Measurements from ENCODE around the gene GPR18. TPM values are rescaled to one million over a fixed set of nuclear protein-coding genes. Genes with fewer than 3 reads are reported as not detected.

Gene GPR18
- total and polyA plus RNA-seq, 9 of the 15 experiments (the other 6 are each of a cell fraction or from before 2014, with no cell fraction given): 0.75 TPM; not detected in 8

- no peak for TF ChIP-seq GABPB2 (CRISPR knock-in tag; conservative IDR thresholded peaks at IDR 0.05)
- TF ChIP-seq, protein P1, sequence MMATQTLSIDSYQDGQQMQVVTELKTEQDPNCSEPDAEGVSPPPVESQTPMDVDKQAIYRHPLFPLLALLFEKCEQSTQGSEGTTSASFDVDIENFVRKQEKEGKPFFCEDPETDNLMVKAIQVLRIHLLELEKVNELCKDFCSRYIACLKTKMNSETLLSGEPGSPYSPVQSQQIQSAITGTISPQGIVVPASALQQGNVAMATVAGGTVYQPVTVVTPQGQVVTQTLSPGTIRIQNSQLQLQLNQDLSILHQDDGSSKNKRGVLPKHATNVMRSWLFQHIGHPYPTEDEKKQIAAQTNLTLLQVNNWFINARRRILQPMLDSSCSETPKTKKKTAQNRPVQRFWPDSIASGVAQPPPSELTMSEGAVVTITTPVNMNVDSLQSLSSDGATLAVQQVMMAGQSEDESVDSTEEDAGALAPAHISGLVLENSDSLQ (IDR thresholded peaks at IDR 0.05): peak; percentile 92
- no peak for TF ChIP-seq NEUROD1 (IDR thresholded peaks at IDR 0.05; ENCODE audit: borderline replicate concordance, low read depth, low read length, partially characterized antibody)
- TF ChIP-seq TBL1XR1 (IDR thresholded peaks at IDR 0.05; ENCODE audit: low read length in 2 of 2): no peak
- TF ChIP-seq ZNF121 (CRISPR knock-in tag; conservative IDR thresholded peaks at IDR 0.05): no peak
- TF ChIP-seq PTBP1 (IDR thresholded peaks at IDR 0.05; ENCODE audit: low read depth, low read length): no peak
- TF ChIP-seq RCOR1 (IDR thresholded peaks at IDR 0.05; ENCODE audit: borderline replicate concordance in 1 of 2, low read depth in 2 of 2, low read length in 2 of 2): 0 out of 4 replicates have a peak, but pooled peaks of 1 of the 2 experiments have one; percentile 1
- TF ChIP-seq FOSL1 (tag; conservative IDR thresholded peaks at IDR 0.05): peak; percentile 49; the same call in 1 of the 2 replicates
- 0 out of 2 replicates have a peak, but pooled peaks have one; percentile 29 for TF ChIP-seq CBX5 (IDR thresholded peaks at IDR 0.05; ENCODE audit: borderline replicate concordance, low read depth)
- peak; percentile 54 for TF ChIP-seq DPF2 (IDR thresholded peaks at IDR 0.05)
- 0 out of 4 replicates have a peak, but pooled peaks of 1 of the 2 experiments have one; percentile 8 for TF ChIP-seq HDAC1 (IDR thresholded peaks at IDR 0.05)
- TF ChIP-seq, protein P2, sequence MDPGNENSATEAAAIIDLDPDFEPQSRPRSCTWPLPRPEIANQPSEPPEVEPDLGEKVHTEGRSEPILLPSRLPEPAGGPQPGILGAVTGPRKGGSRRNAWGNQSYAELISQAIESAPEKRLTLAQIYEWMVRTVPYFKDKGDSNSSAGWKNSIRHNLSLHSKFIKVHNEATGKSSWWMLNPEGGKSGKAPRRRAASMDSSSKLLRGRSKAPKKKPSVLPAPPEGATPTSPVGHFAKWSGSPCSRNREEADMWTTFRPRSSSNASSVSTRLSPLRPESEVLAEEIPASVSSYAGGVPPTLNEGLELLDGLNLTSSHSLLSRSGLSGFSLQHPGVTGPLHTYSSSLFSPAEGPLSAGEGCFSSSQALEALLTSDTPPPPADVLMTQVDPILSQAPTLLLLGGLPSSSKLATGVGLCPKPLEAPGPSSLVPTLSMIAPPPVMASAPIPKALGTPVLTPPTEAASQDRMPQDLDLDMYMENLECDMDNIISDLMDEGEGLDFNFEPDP (CRISPR knock-in tag; IDR thresholded peaks at IDR 0.05): no peak
- peak; percentile 50 for TF ChIP-seq MEIS2 (IDR thresholded peaks at IDR 0.05; ENCODE audit: partially characterized antibody)
- TF ChIP-seq, protein P3, sequence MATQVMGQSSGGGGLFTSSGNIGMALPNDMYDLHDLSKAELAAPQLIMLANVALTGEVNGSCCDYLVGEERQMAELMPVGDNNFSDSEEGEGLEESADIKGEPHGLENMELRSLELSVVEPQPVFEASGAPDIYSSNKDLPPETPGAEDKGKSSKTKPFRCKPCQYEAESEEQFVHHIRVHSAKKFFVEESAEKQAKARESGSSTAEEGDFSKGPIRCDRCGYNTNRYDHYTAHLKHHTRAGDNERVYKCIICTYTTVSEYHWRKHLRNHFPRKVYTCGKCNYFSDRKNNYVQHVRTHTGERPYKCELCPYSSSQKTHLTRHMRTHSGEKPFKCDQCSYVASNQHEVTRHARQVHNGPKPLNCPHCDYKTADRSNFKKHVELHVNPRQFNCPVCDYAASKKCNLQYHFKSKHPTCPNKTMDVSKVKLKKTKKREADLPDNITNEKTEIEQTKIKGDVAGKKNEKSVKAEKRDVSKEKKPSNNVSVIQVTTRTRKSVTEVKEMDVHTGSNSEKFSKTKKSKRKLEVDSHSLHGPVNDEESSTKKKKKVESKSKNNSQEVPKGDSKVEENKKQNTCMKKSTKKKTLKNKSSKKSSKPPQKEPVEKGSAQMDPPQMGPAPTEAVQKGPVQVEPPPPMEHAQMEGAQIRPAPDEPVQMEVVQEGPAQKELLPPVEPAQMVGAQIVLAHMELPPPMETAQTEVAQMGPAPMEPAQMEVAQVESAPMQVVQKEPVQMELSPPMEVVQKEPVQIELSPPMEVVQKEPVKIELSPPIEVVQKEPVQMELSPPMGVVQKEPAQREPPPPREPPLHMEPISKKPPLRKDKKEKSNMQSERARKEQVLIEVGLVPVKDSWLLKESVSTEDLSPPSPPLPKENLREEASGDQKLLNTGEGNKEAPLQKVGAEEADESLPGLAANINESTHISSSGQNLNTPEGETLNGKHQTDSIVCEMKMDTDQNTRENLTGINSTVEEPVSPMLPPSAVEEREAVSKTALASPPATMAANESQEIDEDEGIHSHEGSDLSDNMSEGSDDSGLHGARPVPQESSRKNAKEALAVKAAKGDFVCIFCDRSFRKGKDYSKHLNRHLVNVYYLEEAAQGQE (IDR thresholded peaks at IDR 0.05; ENCODE audit: borderline replicate concordance): peak; percentile 63
- TF ChIP-seq, protein P3 (CRISPR knock-in tag; IDR thresholded peaks at IDR 0.05; ENCODE audit: low read depth): no peak
- no peak for TF ChIP-seq FOXM1 (IDR thresholded peaks at IDR 0.05; ENCODE audit: low read depth)
- no peak for TF ChIP-seq FOXM1 (CRISPR knock-in tag; IDR thresholded peaks at IDR 0.05; ENCODE audit: low read depth)
- 0 out of 2 replicates have a peak, but pooled peaks have one; percentile 23 for TF ChIP-seq ZNF134 (CRISPR knock-in tag; conservative IDR thresholded peaks at IDR 0.05)
- peak; percentile 21; the same call in 1 of the 2 replicates for TF ChIP-seq CREM (IDR thresholded peaks at IDR 0.05; ENCODE audit: low read depth)
Measured at GRCh38 chr13:99307648-99308339, 49.6 kb upstream of the GPR18 start (continued).
